Superior temporal gyrus (tissue), 1 donor: Measurements from ENCODE around the gene TNFRSF4.
A peak's percentile ranks its signal among the peaks of the same experiment; 100 is the strongest.

Experiments used
- DNase-seq: peaks from one replicate; pipeline ENCODE4 v3.0.0-alpha.2; 2016; ENCODE audit errors: extremely low spot score

TNFRSF4 gene

DNA sequence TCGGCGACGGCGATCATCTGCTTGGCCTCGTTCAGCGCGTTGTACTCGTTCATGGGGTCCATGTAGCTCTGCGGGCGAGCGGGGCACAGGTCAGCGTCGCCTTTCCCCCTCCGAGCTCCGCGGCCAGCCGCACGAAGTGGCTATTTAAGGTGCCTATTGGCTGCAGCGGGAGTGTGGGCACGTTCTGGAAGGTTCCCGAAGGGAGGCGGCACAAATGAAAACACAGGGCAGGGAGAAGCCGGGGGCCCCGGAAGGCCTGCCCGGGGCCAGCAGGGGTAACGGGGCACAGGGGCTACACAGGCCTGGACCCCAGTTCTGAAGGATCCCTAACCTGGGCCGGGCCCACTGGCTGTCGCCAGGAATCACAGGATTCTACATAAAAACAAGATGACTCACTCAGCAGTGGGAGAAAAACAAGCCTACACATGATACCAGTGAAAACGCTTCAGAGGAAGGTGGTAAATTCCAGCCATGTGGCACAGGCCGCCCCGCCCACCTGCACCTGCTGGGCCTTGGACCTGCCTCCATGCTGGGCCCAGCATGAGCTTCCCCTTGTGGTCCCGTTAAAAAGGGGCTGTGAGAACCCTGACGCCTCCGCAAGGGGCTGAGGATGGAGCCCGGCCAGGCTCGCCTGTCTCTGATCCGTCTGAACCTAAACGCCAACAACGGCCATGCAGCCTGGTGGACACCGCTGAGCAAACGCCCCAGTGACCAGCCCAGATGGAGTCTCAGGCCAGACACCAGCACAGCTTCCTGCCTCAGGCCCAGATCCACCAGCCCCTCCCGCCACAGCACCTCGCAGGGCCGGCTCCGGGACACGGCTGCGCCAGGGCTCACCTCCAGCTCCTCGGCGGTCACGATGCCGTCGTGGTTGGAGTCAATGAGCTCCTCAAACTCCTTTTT is 3.9 kb upstream of the TNFRSF4 start:
- DNase-seq = peak; percentile 12

DNA sequence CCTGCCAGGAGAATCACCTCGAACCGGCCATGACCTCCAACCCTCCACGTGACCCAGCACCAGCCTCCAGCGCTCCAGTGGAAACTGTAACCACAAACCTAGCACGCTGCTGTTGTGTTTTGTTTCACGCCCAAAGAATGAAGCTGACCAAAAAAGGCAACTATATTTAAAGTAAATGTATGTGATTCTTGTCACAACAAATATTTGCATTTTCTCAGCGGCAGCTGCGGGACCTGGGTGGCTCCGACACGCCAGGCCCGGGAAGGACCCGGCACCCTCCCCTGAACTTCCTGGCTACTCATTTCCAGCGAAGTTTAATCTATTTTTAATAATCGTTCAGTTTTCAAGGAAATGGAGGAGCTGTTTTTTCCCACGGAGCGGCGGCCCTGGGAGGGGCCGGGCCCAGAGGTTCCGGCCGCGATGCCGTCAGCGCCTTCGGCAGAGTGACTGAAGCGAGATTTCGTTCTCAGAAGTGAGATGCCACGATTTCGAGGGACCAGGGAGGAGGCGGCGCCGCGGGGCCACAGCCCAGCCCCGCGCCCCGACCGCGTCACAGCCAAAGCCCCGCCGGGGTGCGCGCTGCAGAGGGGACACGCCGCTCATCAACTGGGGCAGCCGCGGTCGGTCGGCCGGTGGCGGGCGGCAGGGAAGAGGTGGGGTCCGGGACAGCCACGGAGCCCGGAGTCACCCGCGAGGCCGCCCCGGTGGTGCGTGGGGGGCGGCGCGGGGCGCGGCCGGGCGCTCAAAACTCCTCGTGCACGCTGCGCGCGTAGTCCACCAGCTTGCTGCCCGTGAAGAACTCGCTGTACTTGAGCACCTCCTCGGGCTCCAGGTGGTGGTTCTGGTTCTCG is 3.0 kb upstream of the TNFRSF4 start:
- no peak for DNase-seq

DNA sequence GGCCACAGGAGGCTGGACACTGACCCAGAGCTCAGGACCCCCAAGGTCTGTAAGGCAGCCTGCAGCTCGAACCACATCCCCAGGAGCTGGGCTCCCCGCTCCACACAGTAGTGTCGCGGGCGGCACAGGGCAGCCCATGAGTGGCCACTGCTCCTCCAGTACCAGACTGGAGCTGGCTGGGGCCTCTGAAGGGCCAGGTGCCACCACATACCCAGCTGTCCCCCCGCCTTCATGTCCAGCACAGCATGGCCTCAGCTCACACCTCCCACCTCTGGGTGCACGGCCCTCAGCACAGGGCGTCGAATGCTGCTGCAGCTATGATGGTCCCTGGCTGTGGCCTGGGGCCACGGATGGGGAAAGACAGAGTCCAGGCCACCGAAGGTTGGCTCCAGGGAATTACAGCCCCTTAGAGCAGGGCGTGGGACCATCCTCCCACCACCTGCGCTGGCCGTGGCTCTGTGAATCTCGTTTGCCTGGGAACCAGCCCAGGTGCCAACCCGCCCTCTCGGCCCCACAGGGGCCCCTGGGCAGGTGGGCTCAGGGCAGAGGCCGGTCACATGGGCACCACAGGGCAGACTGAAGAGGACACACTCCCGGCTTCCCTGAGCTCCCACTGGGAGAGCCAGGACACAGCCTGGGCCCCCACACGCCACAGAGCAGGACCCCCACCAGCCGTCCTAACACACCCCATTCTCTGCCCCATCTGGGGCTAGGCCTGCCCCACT is 2.1 kb upstream of the TNFRSF4 start:
- no peak for DNase-seq

DNA sequence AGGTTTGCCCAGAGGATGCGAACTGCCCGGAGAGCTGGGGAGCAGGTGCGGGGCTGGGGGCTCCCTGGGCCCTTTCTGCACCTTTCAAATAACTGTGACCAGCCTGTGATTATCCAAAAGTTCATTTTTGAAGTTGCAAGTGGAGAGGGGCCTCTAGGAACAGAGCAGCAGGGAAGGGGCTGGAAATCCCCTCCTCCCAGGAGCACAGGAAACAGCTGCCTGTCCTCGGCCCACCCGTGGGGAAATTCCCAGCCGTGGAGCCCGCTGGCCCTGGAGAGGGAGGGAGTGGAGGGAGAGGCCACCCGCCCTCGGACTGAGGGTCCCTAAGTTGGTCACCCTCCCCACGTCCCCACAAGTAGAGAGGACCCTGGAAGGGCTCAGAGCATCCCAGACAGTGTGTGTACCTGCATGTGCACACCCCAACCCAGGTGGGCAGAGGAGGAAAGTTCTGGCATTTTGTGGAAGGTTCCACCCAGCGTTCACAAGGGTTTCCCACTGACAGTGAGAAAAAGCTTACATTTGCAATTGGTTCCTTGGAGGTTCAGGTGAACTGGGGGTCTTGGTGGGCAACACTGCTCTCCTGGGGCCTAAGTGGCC is 1.2 kb upstream of the TNFRSF4 start:
- DNase-seq = no peak

DNA sequence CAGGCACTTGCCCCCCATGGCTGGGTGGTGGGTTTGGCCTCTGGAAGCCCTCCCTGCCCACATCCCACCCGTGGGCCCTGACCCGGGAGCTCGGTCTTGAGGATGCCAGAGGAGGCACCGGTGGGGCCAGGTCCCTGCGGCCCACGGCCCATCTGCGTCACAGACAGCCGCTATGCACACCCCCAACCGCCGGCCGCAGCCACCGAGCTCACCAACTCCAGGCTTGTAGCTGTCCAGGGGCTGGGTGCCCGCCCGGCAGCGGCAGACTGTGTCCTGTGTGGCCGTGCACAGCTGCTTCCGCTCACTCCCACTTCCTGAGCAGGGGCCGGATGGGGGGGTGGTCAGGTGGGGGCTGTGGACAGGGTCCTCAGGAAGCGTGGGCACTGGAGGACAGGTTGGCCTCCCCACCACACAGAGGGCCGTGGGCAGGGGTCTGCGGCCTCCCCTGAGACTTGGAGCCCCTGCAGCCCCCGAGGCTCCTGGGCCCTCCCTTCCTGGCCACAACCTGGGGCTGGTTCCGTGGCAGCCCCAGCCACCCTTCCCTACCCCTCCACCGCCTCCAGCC is 1.1 kb downstream of the TNFRSF4 start:
- no peak for DNase-seq

DNA sequence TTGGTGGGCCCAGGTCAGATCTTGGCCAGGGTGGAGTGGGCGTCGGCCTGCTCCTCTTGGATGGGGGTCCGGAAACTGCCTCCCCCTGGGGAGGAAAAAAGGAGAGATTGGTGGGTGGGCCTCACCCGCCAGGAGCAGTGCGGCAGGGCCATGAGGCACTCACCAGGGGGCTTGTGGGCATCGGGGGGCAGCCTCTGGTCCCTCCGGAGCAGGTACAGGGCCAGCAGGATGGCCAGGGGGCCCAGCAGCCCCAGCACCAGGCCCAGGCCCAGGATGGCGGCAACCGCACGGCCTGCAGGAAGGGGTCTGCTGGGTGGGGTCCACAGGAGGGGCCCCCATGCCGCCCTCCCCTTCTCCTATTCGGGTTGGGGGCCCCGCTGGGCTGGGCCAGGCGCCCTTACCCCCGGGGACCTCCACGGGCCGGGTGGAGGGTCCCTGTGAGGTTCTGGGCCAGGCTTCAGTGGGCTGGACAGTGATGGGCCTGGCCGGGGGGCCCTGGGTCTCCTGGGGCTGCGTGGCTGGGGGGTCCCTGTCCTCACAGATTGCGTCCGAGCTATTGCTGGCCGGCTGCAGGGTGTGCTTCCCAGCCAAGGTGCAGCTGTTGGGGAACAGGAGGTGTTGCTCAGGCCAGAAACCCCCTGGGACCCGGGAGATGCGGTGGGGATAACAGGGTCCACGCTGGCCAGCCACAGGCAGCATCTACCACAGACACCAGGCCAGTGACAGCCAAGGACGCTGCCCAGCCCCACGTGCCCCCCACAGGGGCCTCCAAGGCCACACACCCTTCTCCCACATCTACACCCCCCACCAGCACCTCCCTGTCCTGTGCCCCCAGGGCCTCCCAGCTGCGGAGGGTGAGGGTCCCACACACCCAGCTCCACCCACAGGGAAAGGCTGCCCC is 2.2 kb downstream of the TNFRSF4 start:
- no peak for DNase-seq

DNA sequence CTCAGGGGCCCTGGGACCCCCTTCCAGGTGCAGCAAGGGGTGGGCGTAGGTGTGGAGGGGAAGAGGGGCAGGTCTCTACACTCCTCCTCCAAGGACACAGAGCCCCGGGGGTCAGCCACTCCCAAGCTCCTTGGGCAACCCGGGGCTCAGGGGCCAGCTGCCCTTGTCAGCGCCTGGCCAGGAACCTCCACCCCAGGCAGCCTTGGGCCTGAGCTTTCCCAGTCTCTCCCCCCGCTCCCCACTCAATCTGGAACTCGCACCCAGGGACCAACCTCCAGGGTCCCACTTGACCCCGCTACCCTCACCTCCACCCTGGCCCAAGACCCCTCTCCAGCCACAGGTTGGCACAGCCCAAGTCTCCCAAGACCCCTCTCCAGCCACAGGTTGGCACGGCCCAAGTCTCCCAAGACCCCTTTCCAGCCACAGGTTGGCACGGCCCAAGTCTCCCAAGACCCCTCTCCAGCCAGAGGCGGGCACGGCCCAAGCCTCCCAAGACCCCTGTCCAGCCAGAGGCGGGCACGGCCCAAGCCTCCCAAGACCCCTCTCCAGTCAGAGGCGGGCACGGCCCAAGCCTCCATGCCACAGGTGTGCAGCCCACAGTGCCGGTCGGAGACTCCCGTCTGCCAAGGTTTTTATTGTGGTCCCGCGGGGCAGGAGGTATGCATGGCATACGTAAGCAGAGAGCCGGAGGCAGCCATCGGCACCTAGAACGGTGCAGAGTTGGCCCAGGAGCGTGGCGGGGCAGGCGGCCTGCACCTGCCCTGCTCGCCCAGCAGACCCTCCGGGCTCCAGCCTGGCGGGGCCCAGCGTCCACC is 3.0 kb downstream of the TNFRSF4 start:
- no peak for DNase-seq

DNA sequence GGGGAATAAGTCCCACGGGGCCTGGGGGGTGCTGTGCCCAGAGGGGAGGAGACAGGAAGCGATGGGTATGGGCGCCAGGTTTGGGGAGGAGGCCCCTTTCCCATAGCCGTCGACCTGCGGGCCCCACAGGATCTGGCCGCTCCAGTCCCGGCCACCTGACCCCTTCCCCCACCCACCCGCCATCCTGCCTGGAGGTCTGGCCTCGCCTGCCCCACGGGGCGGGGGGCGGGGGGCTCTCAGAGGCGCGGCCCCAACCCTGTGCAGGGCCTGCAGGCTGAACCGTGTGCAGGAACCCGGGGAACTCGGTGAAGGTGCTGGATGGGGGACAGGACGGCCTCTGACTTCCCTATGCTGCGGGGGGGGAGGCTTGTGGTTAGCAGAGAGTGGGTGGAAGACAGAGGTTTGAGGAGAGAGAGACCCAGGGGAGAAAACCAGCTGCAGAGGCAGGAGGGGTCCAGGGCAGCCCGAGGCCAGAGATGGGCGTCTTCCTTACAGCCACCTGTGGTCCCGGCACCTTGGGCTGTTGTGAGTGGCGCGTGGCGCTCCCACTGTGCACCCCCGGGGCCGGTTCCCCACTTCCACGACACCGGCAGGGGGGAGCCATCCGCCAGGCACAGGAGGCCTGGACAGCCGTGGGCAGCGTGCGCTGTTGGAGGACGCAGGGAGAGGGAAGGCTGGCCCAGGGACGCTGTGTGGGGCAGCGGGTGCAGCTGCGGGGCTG is 5.1 kb downstream of the TNFRSF4 start:
- no peak for DNase-seq

DNA sequence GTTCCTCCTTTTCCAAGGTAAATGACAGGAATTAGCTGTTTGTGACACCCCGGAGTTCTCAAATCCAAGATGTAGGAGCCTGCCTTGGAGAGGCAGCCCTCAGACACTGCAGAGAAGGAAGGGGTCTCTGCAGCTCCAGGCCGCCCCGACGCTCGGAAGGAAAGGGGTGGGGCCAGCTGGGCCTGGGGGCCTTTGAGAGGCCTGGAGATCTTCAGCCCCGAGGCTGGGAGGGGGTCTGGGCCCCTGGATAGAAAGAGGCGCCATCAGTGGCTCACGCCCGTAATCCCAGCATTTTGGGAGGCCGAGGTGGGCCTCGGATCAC is 6.4 kb downstream of the TNFRSF4 start:
- DNase-seq = no peak

DNA sequence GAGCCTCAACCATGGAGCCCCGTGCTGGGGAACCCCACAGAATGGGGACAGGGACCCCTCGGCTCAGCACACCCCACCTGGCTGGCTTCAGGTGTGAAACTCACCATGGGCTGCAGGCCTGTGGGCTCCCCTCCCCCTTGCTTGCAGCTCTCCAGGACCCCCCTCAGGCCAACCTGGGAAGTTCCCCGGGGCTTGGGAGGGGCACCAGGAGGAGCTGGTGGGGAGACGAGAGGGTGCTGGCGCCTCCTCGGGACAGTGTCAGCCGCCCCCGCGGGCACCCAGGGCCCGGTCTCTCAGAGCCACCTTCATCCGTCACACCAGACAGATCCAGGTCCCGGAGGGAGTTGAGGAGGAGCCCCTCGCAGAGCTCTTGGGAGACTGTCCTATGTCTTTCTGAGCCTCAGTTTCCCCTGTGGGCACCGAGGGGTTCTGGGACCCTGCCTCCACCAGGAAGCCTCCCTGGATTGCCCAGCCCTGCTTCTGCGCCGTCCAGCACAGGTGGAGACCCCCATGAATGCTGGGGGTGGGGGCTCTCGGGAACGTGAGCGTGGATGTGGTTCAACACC is 6.9 kb downstream of the TNFRSF4 start:
- DNase-seq = no peak

DNA sequence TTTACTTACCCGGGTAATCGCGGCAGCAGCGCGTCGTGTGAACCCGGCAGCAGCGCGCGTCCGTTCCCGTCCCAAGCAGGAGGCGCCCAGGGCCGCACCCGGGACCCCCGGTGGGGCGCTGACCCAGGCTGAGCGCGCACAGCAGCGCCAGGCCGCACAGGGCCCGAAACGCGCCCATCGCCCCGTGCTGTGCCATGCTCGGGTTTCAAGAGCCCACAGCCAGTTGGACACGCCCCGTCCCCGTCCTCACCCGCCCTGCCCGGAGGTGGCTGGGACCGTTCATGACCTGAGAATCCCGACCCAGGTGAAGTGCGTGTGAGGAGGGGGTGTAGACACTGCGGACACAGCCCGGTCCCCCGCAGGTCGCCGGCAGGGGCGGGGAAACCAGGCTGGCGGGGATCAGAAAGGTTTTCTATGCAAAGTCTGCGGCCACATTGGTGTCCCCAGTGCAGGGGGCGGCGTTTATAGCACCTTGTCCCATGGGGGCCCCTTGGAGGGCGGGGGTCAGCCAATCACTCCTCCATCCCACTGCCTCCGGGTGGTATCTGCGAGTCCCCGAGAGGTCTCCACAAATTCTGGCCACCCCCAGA is 7.5 kb downstream of the TNFRSF4 start, which contains the start of gene TNFRSF18:
TNFRSF18 (minus strand) TSS at position 217 of the 590 bp plus-strand sequence; CDS start at position 196, 21 bp downstream.
- no peak for DNase-seq

DNA sequence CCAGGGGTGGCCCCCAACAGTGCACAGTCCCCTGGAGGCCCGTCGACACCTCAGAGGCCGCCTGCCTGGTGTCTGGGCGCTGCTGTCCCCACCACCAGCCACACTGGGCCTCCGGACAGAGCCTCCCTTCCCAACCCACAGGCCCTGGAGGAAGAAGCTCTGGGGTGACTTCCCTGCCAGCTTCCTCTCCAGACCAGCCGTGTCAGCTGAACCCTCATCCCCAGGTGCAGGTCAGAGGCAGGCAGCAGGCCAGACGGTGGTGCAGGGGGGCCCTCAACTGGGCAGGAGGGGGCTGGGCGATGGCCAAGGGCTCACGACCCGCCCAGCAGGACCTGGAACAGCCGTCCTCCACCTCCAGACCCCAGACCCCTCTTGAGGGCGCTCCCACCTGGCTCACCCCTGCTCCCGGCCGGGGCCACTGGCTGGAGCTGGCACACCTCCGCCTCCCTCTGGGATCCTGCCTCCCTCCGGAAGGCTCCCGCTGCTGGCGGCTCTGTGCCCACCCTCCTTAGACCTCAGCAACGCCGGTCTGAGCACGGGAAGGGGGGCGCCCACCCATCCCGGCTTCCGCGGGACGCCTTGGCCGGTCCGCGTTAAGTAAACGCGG is 8.1 kb downstream of the TNFRSF4 start:
- DNase-seq = no peak

DNA sequence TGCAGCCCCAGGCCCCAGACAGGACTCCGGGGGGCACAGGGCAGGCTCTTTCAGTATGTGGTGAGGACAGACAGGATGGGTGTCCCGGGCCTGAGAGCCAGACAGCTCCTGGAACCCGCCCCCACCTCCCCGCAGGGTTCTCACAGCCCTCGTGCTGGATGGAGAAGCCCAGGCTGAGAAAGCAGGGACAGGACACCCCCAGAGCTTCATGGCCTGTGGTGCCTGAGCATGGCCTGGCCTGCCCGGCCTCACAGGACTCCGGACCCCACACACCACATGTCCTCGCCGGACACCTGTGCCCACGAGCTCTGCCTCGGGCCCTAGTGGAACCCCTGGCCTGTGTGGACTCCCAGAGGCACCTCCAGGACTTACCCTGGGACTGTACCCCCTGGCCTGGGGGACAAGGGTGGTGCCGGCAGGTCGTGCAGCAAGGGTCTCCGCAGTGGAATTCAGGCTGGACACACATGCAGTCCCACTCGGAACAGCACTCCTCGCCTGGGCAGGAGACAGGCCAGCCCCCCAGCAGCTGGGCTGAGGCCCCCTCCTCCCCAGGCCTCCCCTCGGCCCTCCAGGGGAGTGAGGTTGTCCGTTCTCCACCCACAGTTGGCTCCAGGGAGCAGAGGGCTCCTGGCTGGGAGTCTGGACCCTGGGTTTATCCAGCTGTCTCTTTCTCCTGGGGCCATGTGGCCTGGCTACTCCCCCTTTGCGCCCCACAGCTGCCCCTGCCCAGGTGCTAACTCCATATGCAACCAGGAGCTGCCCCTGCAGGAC is 8.8 kb downstream of the TNFRSF4 start:
- DNase-seq = no peak

DNA sequence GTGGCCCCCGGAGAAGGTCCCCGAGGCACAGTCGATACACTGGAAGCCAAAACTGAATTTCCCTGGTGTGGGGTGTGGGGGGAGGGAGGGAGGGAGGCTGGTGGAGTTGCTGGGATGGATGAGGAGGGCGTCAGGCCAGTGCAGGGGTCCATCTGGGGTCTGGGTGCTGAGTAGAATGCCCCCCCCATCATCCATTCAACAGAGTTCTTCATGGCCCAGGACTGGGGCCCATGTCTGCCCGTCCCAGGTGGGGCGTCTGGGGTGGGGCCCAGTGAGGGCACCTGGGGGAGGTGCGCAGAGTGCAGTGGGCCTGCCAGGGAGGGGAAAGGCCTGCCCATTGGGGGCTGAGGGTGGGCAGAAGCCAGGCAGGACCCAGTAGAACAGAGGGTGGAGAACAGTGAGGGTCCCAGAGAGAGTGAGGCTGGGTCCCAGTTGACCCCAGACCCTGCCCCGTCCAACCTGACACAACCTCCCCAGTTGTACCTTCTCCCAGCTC is 9.5 kb downstream of the TNFRSF4 start:
- no peak for DNase-seq

DNA sequence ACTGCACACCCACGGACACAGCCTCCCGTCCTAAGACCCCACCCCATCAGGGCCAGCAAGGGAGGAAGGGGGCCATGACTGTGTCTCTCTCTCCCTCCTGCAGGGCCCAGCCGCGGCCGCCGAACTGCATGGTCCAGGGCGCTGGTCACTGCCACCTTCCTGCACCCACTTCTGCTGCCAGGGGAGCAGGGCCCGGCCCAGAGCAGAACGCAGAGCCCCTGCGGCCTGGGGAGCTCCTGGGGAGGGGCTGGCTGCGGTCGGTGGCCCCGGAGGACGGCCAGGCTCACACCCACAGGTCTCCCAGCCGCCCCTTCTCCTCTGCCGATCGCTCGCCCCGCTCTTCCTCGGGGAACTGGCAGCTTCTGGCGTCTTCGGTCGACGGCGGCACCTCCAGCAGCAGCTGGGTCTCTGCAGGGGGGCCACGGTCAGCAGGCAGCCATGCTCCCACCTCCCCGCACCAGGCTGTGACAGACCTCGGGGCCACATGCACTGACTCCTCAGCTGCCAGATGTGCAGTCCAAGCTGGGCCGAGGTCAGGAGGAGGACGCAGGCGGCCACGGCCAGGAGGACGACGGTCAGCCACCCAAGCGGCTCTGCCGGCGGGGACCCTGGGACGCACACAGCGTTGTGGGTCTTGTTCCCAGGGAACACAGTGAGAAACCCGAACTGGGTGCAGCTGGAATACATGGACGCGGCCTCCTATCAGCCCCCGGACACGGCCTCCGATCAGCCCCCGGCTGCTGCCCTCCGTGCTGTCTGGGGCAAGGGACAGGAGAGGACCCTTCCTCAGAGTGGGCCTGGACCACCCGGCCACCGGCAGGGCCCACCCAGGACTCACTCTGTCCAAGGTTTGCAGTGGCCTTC is 10.2 kb downstream of the TNFRSF4 start:
- DNase-seq = no peak
